Renal pelvis (tissue), 4 donors: ENCODE data around the gene JAZF1. TPM values are rescaled to one million over a fixed set of nuclear protein-coding genes. Genes with fewer than 3 reads are reported as not detected.
"Not testable (repeated sequence)": the region's sequence is repeated elsewhere in the genome, so short reads cannot be mapped to it uniquely, and the experiment has no call there.

ENCODE experiments used
- DNase-seq: peaks from one replicate; pipeline ENCODE4 v3.0.0-alpha.2; 2013
- polyA plus RNA-seq, 3 donors: library from polyadenylated mRNA; unstranded; fragments of 120-200 nt; gene quantifications; one replicate each; pipeline ENCODE4 v1.2.1, GENCODE V29; 2013; ENCODE audit not compliant: insufficient read length in 3 of 3

The JAZF1 gene
- polyA plus RNA-seq, 3 donors: 9.9 to 11.0 (median 10.9) TPM

DNA sequence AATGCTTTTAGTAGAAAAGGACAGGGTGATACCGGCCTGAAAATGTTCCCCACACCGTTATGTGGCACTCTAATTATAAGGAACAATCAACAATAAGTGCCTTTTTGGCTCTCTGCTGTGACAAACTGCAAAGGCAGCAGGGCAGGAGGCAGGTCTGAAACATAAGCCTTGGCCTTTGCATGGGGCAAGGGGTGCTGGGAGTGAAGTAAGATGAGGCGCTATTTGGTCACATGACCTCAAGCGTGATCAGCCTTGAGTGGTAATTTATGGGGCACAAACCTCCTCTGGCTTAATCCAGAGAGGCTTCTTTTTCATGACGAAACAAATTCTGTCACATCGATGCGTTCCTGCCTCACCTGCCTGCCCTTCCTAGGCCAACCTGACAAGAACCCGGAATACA lies 237.9 kb downstream of the JAZF1 start:
- peak; percentile 65 for DNase-seq

DNA sequence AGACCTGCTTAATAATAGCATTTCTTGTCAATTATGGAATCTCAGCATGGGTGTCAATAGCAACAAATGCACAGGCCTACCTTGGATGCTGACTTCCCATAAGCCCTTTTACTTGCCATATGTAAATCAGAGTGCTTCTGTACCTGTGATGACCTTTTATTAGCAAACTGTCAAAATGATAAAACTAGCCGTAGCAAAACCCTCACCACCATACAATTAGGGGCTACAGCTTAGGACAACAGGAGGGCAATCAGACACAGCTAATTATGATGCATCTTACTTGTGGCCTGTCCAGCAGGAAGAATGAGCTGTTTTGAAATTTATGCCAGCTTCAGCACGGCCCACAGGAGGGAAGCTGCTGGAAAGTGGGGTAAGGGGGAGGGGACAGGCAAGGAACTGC lies 239.1 kb downstream of the JAZF1 start:
- DNase-seq: no peak

DNA sequence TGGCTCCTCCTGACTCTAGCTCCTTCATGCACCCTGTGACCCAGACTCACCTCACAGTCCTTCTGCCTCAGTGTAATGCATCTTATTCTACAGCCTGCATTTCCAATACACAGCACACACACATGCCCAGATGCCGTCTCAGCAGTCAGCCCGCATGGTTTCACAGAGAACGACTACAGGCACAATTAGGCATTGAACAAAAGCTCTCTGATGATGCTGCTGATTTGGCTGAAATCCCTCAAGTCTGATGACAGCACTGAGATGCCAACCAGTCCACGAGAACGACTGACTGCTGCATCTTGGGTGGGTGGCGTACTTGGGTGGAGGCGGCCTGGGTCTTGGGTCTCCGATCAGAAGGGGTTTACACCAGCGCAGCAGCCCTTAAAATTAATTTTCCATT lies 240.3 kb downstream of the JAZF1 start:
- DNase-seq: no peak

DNA sequence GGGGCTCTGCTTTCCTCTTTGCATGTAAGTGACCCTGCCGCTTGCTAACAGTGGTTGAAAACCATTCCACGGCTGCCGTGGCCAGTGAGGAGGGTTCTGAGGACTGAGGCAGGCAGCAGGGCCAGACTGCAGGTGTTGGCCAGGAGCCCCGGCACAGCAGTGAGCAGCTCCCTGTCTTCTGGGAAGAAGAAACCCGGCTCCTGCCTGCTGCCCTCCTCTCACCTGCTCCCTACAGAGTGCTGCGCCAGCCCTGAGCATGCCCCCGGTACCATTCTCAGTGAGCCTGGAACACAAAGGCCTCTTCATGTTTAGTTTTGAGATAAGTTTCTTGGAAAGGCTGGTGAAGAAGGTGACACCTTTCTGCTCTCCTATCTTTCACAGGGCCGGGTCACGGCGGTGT lies 240.7 kb downstream of the JAZF1 start:
- no peak for DNase-seq

DNA sequence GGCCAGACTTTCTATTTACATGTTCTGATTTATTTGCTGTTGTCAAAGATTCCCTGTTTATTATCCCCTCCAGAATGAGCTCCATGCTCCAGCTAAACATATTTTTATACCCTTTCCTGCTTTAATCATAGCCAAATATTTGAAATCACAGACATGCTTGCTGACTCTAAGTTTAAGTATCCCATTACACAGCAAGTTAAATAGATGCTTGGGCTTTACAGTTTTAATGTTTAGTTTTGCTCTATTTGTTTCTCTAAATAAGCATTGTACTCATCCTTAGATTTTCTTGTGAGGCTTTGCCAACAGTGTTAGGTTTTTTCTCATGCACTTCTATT lies 243.9 kb downstream of the JAZF1 start:
- DNase-seq: no peak

DNA sequence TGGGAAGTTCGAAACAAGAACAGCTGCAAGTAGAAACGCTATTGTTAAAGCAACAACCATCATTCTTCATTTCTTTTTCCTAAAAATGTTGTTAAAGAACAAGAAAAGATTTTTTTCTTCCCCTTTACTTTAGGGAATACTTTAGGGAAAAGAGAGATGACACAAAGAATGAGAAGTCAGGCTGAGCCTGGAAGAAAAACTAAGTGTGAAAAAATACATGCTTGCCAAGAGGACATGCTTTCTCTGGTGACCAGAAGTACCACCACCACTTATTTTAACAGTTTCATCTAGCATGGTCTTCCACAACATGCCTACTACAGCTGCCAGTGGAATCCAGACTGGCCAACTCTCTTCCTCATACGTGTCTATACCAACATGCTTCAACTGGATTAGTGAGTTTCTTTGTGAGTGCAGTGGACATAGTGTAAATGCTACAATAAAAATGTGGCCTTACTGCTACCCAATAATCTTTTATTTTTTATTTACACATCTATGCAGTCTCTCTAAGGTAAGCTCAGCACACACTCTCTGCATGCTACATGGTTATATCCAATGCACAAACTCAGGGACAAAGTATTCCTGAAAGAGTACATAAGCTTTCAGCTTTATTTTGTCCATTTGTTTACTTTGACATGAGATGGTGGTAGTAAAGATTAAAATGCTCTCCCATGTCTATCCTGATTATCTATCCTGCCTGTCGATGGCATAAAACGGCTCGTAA lies 244.4 kb downstream of the JAZF1 start:
- DNase-seq: no peak

DNA sequence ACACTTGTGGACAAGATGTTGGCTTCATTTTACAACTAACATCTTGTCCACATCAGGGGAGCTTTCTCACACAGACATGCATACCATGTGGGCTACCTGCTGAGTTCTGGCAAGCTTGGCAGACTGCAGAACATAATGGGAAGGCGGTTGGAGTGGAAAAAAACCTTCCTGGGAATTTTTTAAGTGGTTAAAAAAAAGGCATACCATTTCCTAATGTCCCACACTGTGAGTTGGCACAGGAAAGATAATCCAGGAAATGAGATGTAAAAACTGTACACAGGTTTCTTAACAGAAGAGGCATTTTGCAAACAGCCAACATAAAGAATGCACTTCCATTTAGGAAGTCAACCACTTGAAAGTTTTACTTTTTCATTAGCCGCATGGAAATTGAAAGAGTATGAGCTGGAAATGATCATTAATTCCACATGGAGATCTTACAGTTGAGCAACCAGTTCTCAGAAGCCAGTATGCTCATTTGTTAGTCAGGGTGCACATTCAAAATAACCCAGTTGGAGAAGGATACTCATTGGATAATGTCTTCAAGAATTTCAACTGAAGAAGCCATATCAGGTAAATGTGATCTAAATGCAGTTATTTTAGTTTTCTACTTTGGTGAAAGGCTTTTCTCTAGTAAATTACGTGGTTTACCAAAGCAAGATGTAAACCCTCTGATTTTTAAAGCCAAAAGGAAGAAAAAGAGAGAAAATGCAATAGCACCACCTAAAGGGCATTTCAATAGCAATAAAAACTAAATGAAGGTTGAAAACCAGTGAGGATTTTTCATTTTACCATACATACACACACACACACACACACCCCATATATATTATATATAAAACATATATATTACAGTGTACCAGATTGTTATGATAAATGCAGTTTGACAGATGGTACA lies 246.7 kb downstream of the JAZF1 start:
- DNase-seq: no peak

DNA sequence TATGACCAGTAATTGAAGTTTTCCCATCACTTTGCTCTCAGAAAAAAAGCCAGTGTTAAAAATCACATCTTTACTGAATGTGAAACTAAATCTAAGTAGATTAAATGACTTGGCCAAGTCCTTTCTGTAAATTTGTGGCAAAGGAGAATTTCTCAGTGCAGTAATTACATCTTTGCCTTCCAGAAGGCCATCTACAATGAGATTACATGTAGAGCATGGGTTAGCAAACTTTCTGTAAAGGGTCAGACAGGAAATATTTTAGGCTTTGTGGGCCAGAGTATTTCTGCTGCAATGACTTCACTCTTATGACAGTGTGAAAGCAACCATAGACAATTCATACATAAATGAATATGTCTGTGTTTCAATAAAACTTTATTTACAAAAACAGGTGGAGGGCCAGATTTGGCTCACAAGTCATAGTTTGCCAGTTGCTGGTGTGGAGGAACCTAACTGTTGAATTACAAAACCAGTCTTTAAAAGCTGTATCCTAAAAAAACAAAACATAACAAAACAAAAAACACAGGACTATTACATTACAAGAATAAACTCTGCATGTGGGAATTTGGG lies 249.6 kb downstream of the JAZF1 start:
- DNase-seq: no peak

DNA sequence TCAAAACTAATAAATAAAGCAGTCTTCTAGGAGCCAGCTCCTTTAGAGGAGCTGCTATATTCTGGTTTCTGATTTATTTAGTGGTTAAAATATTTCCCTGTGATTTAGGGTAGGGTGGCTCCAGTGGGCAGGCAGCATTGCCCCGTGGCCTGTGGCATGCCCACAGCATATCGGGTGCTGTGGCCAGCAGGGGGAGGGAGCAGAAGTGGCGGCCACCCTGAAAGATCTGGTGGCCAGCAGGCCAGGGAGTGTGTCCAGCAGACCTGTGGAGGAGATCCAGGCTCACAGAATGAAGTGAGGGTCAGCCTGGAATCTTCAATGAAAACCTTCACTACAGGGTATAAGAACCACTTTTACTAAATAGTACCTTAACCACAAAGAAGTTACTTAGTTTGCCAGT lies 251.5 kb downstream of the JAZF1 start:
- no peak for DNase-seq

DNA sequence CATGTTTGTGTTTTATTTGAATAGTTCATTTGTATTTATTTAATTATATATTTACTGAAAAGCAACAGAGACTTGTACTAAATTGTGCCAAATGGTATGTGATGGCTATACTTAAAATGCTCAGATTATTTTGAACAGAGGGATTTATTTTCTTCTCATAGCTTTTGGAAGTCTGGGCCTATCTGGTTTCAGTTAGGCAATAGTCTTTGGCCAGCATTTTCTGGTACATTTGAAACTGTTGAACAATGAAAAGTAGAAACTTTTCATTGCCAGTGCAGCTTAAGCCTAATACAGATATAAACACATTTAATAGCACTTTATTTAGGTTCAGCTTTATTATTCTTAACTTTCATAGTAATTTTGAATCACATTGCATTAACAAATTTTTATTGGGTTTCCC lies 252.6 kb downstream of the JAZF1 start:
- DNase-seq: no peak

DNA sequence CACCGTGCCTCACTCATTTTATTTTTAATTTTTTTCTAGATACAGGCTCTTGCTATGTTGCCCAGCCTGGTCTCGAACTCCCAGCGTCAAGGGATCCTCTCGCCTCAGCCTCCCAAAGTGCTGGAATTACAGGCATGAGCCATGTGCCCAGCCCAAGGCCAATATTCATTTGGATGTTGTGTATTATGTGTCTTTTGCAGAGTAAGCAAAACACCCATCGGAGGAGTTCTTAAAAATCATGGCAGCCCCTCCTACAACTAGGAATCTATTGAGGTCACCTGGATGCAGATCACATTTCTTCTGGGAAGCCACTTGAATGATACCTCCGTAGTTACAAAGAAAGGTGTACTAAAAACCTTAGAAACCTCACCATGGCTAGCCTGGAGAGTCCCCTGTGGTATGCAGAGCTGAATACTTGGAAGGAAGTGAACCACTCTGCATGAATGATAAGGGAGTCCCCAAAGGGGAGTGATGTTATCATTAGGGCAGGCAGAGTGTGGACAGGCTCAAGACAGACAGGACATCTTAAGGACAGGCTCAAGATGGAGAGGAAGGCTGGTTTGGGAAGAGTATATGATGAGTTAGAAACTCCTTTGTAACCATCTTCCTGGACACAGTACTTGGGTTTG lies 254.9 kb downstream of the JAZF1 start:
- DNase-seq: no peak

DNA sequence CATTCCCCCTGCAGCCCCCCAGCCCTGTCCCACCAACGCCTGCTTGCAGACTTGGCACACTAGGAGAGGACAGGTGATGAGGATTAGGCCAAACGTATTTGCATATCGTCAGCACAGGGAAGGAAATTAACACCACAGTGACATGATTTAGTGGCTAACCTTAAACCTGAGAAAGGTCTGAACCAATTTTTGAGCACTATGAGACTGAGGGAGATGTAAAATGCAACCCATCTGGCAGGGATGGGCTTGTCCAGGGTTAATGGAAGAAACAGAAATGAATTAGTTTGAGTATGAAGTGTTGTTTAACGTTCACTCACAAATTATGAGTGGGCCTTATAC lies 257.0 kb downstream of the JAZF1 start:
- no peak for DNase-seq

DNA sequence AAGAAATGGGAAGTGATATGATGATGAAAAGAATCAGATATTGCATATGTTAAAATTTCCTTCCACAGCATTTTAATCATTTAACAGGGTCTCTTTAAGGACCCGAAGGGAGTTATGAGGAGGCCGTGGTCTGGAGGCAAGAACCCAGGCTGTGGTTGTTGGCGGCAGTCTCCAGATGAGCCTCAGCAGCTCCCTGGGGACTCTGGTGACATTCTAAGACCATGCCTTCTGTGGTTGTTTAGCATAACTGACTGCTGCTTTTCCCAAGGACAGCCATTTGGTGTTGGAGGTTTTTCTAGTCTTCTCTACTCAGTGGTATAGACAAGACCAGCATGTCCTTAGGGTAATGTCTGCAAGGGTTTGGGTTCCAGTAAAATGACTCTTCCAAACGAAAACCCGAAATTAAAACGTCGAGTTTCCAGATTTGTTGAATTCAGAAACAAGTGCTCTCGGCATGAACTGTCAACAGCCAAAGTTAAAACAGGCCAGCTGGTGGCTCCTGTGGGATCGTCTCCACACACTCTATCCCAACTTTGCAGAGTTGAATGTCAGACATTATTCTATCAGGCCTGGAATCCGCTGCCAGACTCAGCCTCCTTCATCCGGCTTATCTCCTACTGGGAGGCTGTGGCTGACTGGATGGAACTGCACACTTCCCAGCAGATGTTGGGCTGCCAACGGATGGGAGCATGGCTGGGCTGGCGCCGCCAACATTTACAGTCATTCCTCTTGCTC lies 257.5 kb downstream of the JAZF1 start:
- DNase-seq: no peak

DNA sequence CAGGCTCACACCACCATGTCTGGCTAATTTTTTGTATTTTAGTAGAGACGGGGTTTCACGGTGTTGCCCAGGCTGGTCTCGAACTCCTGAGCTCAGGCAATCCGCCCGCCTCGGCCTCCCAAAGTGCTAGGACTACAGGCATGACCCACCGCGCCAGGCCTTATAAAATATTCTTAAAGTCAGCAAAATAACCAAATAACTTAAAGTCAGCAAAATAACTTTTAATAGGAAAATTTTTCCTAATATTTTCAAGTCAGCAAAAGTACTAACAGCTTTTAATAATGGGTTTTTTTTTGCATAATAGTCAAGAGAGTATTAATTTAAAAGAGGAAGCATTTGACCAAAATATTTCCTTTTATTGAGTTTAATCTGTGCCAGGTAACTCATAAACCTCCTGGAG lies 258.2 kb downstream of the JAZF1 start:
- DNase-seq: not testable (repeated sequence)

DNA sequence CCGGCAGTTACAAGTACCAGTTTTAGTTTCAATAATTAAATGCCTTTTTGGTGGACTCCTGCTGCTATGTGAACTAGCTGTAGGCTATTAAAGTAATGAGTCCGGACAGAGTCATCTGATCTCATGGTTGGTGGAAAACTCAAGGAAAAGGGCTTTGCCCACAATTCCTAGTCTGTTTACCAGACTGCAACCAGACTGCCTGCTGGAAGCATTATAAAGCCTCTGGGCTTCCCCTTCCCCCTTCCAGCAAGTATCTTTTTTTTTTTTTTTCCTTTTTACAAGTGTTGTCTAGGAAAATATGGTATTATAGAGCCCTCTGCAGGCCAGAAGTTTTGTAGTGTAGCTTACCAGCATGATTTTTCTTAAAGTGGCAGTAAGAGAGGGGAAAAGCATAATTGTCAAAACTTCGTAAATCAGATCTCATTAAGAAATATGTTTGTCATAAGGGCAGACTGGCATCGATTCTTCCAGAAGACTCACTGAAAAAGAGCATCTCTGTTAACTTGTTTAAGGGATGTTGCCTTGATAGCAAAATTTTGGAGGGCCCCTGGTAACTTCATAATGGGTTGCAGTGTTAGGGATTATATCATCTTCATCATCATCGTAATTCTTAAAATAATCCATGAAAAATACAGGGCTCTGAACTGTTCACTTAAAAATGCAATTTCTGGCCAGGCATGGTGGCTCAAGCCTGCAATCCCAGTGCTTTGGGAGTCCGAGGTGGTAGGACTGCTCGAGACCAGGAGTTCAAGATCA lies 259.3 kb downstream of the JAZF1 start:
- peak; percentile 81 for DNase-seq

DNA sequence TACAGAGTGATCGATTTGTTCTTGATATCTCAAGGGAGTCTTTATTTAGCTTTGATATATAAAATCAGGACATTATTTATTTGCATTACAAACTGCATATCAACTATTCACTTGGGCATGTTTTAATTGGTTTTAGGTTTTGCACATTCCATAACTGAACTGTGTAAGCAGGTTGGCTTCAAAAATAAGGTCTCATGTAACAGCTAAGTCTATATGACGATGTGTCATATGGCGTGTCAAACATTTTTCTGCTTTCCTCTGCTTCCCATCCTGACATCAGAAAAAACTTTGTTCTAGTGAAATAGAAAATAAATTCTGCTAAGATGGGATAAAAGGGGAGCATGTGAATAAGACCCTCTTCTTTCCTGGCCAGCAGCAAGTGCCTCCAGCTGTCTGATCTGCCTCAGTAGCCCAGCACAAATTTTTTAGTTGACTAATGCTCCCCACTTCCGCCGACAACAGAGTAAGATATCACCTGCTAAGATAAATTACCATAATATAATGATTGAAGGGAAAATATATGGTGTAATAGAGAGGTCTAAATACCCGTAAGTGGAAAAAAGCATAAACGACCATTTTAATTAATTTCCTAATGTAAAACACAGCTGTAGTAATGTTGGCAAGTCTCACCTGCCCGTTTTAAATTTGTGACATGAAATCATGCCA lies 260.2 kb downstream of the JAZF1 start:
- DNase-seq: no peak

DNA sequence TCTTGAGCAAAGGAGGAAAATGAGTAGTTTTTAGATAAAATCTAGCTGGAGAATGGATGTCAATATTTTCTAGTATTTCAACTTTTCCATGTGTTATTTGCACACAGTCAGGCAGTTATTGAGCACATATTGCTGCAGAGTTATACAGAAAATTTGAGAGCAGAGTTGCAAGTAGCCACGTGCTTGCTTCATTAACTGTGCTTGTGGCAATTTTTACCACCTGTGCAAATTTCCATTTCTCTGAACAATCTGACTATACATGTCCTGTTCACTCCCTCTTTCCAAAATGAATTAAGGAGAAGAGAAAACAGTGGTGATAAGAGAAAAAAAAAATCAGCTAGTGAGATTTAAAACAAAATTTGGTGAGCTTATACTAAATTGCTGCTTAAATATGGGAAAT lies 262.1 kb downstream of the JAZF1 start:
- DNase-seq: no peak

DNA sequence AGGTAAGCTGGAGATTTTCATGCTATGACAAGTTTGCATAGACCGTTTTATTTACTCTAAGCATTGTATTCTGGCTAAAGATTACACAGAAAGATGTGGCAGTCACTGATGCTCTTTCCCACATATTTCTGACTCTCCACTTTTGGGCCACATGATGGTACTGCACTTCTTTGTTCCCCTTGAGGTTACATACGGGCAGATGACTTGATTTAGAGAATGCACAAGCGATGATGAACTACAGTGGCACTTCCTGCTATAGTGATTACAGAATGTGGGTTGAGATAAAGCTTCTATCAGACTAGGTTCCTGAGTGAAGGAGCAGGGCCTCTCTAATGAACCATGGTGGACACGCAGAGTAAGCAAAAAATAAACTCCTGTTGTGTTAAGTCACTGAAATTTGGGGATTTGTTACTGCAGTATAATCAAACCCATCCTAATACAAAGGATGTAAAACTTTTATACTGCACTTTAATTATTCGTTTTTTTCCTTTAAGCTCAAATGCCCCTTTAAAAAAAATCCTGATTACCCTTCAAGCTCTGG lies 262.8 kb downstream of the JAZF1 start:
- DNase-seq: no peak

DNA sequence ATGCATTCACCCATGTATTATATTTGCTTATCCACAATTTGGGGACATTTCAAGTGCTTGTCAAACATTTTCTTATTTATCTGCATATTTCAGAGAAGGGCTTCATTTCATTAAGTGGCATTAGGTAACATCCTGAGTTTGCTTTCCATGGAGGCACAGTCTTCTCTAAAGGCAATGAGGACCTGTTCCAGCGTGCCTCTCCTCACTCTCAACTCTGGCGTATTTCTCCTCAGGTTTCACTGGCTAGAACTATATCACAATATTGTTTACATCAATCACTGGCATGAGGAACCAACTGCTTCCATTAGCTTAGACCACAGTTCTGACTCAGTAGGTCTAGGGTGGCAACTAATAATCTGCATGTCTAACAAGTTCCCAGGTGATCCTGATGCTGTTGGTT lies 263.5 kb downstream of the JAZF1 start:
- no peak for DNase-seq

DNA sequence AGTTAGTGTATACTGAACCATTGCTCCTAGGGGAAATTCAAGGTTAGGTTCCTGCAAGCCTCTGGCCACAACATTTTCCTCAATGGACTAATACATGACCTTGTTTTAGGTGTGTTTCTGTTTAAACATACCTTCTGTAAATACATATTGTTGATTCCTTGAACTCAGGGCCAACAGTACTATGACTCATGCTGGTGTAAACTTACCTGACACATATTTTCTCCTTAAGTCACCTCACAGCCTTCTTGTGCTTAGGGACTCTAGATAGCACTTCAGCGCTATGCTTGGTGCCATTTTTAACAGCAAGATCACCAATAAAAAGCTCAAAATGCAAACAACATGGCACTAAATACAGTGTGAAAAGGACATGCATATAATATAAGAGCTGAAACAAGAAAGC lies 264.2 kb downstream of the JAZF1 start:
- no peak for DNase-seq

DNA sequence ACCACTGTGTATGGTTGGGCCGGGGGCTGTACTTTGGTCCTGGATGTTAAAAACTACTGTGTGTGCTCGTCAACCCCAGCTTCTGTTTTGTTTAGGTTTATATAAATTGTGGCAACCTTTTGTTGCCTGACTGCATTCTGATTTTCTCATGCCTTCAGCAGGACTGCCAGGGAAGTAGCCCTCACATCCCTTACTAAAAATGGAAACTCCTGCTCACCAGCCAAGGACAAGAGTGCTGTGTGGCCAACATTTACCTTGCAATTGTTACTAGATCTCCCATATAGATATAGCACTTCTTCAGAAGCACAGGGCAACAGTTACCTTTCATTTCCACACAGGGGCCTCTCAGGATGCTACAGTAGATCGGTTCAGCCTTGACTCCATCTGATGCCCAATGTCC lies 266.2 kb downstream of the JAZF1 start:
- DNase-seq: no peak
